ENCODE results near the gene MRPS24. TPM values are rescaled to one million over a fixed set of nuclear protein-coding genes. Genes with fewer than 3 reads are reported as not detected.

The MRPS24 gene
- total RNA-seq, 1 donor from 2014 or later = 101 TPM

DNA sequence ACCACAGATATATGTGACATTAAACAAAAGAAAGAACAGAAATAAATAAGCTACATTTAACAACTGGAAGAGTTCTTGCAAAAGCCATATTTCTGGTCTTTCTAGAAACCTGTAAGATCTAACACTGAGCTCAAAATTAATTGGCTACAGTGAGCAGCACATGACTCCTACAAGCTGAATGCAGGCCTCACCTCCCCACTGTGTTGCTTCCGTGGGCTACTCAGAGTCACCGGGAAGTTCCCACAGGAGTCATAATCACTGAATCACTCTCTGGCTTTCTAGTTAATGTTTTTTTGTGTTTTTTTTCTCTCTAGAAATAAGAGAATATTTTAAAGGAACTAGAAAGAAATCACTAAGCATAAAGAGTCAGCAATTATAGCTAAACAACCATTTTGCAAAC lies 10.2 kb upstream of the MRPS24 start:
- intact Hi-C loops (cut with DNase I) = no loop called here
- no peak for DNase-seq (ENCODE audit: low spot score)

DNA sequence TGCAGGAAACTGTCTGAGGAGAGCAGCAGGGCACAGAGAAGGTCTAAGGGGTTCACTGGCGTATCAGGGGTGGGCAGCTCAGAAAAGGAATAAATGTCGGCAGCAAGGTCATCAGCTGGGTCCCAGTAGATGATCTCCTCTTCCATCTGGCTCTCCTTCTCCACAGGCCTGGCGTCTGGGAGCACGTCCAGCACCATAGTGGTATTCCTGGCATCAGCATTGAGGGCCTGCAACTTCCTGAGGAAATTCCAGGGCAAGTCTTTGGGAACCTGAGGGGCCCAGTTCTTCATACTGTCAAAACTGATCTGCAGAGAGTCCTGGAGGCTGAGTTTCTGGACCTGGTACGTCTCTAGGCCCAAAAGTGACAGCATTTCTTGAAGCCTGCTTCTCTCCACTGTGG lies 9.6 kb upstream of the MRPS24 start:
- intact Hi-C loops (cut with DNase I) = no loop called here
- no peak for DNase-seq (ENCODE audit: low spot score)

- intact Hi-C loops (cut with DNase I) = no loop called here
- no peak for DNase-seq (ENCODE audit: low spot score)
These were observed 8.9 kb upstream of the MRPS24 start for GRCh38 chr7:43877968-43878864.

DNA sequence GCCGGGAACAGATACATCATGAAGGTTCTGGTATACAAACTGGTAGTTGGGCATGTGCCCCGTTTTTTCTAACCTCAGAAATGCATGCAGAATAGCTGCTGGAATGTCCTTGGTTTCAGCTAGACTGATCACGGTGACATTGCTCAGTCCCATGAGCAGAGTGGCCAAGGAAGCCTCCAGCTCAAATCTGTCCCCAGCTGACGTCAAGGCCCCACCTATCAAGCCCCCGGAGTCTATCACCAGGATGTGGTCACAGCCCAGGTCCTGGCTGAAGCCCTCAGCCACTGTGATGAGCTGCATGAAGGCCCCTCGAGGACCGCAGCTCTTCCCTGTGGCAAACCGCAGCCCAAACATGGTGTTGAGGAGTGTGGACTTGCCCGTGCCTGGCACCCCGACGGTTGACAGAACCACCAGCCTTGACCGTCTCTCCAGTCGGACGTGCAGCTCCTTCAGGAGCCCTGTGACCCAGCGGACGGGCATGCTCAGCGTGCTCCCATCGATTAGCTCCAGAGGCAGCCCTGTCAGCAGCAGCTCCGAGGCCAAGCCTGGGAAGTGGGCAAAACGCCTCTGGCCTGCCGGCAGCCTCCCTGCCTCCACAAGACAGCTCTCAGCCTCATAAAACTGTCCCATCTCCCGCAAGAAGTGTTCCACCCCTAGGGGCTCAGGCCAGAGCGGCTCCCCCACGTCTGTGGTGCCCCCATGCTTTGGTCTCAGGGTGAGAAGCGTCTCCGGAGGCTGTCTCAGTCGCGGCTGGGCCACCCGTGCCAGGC lies 7.8 kb upstream of the MRPS24 start:
- intact Hi-C loops (cut with DNase I) = no loop called here
- no peak for DNase-seq (ENCODE audit: low spot score)

DNA sequence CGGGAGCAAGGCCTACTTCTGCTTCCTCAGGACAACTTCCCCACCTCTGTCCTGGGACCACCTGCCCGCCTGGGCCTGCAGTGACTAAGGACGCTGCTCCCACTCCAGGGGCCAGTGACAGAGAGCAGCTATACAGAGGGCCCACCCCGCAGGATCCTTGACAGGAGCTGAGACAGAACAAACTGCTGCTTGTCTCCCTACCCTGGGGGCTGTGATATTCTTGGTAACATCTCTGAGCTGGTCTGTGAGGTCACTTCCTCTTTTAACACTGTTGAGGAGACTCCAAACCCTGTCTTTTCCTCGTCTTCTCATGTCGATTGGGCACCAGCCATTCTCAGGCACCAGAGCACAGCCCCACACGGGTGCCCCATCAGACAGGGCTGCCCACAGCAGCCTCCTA lies 6.9 kb upstream of the MRPS24 start:
- DNase-seq (ENCODE audit: low spot score) = no peak
- intact Hi-C loops (cut with DNase I) = no loop called here

GRCh38 chr7:43873300-43873699 lies 4.0 kb upstream of the MRPS24 start:
- DNase-seq (ENCODE audit: low spot score) = no peak
- intact Hi-C loops (cut with DNase I) = loop anchor here (5.0 kb wide), 1 partner anchor 34 kb away; the partner anchor contains the start of gene URGCP

DNA sequence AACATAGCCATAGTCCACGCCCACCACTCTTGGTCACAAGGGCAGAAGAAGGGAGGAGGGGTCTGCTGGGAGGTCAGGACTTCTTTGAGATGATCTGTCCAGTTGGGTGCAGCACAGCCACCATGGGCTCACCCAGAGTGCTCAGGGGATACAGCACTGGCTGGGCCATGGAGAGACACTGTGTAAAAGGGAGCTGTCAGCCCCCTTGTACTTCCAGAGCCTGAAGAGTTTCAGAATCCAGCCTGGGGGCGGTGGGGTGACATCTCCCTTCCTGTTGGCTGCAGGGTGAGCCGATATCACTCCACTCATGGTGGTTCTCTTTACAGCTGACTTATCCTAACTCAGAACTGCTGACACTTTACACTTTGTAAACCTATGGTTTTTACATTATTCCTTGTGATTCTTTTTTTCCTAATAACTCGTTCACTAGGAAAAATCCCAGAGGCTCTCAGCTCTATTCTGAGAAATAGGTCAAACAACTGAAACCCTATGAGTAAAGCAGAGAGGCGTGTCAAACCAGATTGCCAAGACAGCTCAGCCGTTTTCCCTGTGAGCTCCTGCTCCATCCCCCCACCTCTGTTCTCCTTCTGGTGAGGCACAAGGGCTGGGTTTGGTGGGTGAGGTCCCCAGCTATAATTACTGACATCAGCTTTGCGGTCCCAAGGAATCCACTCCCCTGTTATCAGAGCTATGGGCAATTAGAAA lies 3.2 kb upstream of the MRPS24 start:
- DNase-seq (ENCODE audit: low spot score) = no peak
- intact Hi-C loops (cut with DNase I) = loop anchor here (5.0 kb wide), 1 partner anchor 35 kb away; the partner anchor contains the start of gene URGCP

GRCh38 chr7:43871064-43871463 lies 1.7 kb upstream of the MRPS24 start:
- intact Hi-C loops (cut with DNase I) = loop anchor here (5.0 kb wide), 1 partner anchor 36 kb away; the partner anchor contains the start of gene URGCP
- DNase-seq (ENCODE audit: low spot score) = no peak

- intact Hi-C loops (cut with DNase I) = loop anchor here (5.0 kb wide), 1 partner anchor 37 kb away; the partner anchor contains the start of gene URGCP
- DNase-seq (ENCODE audit: low spot score) = no peak
These were observed 999 bp upstream of the MRPS24 start for GRCh38 chr7:43870316-43870715.

- intact Hi-C loops (cut with DNase I) = loop anchor here (5.0 kb wide), 1 partner anchor 37 kb away; the partner anchor contains the start of gene URGCP
- no peak for DNase-seq (ENCODE audit: low spot score)
These were observed 537 bp upstream of the MRPS24 start for GRCh38 chr7:43869867-43870240.

DNA sequence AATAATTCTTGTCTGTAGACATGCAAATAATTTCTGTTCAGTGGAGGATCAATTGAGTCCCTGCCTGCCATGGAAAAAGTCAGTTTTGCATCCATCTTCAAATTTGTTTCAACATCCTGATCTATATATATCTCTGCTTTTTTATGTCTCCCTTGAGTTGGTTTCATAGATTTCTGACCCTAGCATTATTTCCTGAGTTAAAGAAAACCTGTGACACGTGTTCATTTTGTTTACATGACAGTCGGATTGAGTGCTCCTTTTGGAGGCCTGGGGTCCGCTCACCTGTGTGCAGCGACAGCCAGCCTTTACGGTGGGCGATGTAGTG lies 674 bp downstream of the MRPS24 start:
- intact Hi-C loops (cut with DNase I) = no loop called here
- DNase-seq (ENCODE audit: low spot score) = no peak

- intact Hi-C loops (cut with DNase I) = no loop called here
These were observed 1.1 kb downstream of the MRPS24 start for GRCh38 chr7:43868181-43868580.

GRCh38 chr7:43865277-43865676 lies 4.0 kb downstream of the MRPS24 start:
- no peak for DNase-seq (ENCODE audit: low spot score)
- intact Hi-C loops (cut with DNase I) = no loop called here

More at GRCh38 chr7:43868181-43868580, 1.1 kb downstream of the MRPS24 start:
- no peak for DNase-seq (ENCODE audit: low spot score)

GRCh38 chr7:43864126-43864525 lies 5.2 kb downstream of the MRPS24 start:
- no peak for DNase-seq (ENCODE audit: low spot score)
- intact Hi-C loops (cut with DNase I) = no loop called here

GRCh38 chr7:43856996-43857395 lies 12.3 kb downstream of the MRPS24 start:
- DNase-seq (ENCODE audit: low spot score) = no peak
- intact Hi-C loops (cut with DNase I) = no loop called here

DNA sequence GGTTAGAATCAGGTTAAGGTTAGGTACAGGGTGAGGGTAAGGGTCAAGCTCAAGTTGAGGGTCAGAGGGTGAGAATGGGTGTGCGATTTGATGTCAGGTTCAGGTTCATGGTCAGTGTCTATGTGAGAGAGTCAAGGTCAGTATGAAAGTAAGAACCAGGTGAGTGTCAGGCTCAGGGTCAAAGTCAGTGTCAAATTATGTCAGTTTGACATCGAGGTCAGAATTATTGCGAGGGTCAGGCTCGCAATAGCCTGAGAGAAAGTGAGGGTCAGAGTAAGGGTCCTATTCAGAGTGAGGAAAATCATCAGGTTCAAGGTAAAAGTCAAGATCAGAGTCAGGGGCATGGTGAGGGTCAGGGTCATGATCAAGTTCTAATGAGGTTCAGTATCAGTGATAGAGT lies 13.0 kb downstream of the MRPS24 start:
- intact Hi-C loops (cut with DNase I) = no loop called here
- no peak for DNase-seq (ENCODE audit: low spot score)

GRCh38 chr7:43855176-43855575 lies 14.1 kb downstream of the MRPS24 start:
- intact Hi-C loops (cut with DNase I) = no loop called here
- DNase-seq (ENCODE audit: low spot score) = no peak

DNA sequence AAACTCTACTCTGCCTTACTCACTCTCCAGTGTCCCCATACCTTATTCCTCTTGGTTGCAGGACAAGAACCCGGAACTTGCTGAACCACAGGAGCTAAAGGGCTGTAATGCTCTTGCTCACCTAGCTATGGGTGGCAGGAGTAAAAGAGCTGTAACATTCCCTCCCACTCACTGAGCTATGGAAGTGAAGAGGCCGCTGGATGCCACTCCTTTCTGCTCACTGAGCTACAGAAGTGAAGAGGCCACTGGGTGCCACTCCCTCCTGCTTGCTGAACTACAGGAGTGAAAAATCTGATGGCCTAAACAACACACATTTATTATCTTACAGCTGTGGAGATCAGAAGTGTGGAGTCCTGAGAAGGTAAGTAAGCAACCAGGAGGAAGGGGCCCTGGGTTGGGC lies 17.5 kb downstream of the MRPS24 start:
- no peak for DNase-seq (ENCODE audit: low spot score)
- intact Hi-C loops (cut with DNase I) = no loop called here

DNA sequence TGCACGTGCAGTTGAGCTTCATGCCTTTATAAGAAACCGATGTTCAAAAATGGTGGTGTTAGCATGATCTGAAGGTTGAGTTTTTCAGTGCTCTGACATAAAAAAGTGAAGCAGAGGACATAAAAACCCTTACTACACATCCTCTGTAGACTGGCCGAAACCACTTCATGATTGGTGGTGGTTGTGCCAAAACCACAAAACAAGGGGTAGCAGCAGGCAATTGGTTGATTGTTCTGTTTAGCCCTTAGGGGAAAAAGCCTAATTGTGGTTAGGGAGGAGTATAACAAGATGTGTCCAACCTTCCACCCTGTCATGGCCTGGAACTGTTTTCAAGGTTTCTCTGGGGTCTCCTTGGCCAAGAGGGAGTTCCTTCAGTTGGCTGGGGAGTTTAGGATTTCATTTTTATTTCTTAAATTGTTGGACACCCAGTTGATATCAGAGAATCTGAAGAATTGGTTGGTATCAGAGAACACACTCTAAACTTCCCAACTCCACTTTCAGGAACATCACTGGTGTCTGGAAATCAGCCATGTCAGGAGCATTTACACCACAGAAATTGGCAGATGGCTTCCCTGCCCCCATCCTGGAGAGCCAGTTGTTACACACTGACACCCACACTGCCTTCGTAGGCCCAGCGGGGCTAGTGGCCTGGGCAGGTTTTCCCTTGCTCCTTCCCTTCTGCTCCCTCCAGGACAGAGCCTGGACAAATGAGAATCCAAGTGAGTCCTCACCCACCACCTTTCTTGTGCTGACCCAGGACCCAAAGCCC lies 18.8 kb downstream of the MRPS24 start:
- intact Hi-C loops (cut with DNase I) = no loop called here
- no peak for DNase-seq (ENCODE audit: low spot score)

Data from cardiac septum (tissue), 1 donor.